ENCODE data around the gene GLS.

GLS gene

GRCh38 chr2:190970160-190970559, 89.5 kb downstream of the GLS start:
- DNase-seq, result no peak

- no peak for DNase-seq
These were observed 90.4 kb downstream of the GLS start for GRCh38 chr2:190970873-190971506.

- DNase-seq, result no peak
These were observed 91.6 kb downstream of the GLS start for GRCh38 chr2:190972213-190972612.

- no peak for DNase-seq
These were observed 92.2 kb downstream of the GLS start for GRCh38 chr2:190972846-190973245.

GRCh38 chr2:190973262-190973661, 92.6 kb downstream of the GLS start:
- no peak for DNase-seq

GRCh38 chr2:190973726-190974628, 93.4 kb downstream of the GLS start:
- DNase-seq, result no peak

- DNase-seq, result peak in 3 of 58 donors; percentile 1 to 36 (median 15)
These were observed 94.2 kb downstream of the GLS start for GRCh38 chr2:190974629-190975361.

- no peak for DNase-seq
These were observed 95.9 kb downstream of the GLS start for GRCh38 chr2:190976521-190976920.

GRCh38 chr2:190977505-190977904, 96.9 kb downstream of the GLS start:
- no peak for DNase-seq

GRCh38 chr2:190978389-190979053, 97.9 kb downstream of the GLS start:
- no peak for DNase-seq

- no peak for DNase-seq
These were observed 99.4 kb downstream of the GLS start for GRCh38 chr2:190979906-190980629.

- DNase-seq, result no peak
These were observed 100.1 kb downstream of the GLS start for GRCh38 chr2:190980630-190981209.

- DNase-seq, result no peak
These were observed 100.7 kb downstream of the GLS start for GRCh38 chr2:190981333-190981732.

- DNase-seq, result no peak
These were observed 101.1 kb downstream of the GLS start for GRCh38 chr2:190981733-190982132.

GRCh38 chr2:190982262-190983034, 101.8 kb downstream of the GLS start:
- DNase-seq, result no peak

- DNase-seq, result no peak
These were observed 104.0 kb downstream of the GLS start for GRCh38 chr2:190984595-190984994.

- DNase-seq, result no peak
These were observed 105.8 kb downstream of the GLS start for GRCh38 chr2:190986221-190986953.

- DNase-seq, result no peak
These were observed 106.5 kb downstream of the GLS start for GRCh38 chr2:190987116-190987515.

GRCh38 chr2:190987938-190988337, 107.3 kb downstream of the GLS start:
- DNase-seq, result no peak

Data from anterior cingulate cortex (tissue), 58 donors.